Stimulated activated CD4-positive, alpha-beta T cell treated with anti-CD3 and anti-CD28 coated beads, TNF-alpha, amount 100 ng/mL, for 4 hours (primary cell): Measurements from ENCODE around the gene CENPL.
A peak's percentile ranks its signal among the peaks of the same experiment; 100 is the strongest.
"Not testable (repeated sequence)": the region's sequence is repeated elsewhere in the genome, so short reads cannot be mapped to it uniquely, and the experiment has no call there.

Experiments
- DNase-seq, 3 experiments: peaks; one replicate each; pipeline ENCODE4 v3.0.0-alpha.2; 2020; ENCODE audit warnings: low read depth in 3 of 3

Gene CENPL, protein sequence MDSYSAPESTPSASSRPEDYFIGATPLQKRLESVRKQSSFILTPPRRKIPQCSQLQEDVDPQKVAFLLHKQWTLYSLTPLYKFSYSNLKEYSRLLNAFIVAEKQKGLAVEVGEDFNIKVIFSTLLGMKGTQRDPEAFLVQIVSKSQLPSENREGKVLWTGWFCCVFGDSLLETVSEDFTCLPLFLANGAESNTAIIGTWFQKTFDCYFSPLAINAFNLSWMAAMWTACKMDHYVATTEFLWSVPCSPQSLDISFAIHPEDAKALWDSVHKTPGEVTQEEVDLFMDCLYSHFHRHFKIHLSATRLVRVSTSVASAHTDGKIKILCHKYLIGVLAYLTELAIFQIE

DNA sequence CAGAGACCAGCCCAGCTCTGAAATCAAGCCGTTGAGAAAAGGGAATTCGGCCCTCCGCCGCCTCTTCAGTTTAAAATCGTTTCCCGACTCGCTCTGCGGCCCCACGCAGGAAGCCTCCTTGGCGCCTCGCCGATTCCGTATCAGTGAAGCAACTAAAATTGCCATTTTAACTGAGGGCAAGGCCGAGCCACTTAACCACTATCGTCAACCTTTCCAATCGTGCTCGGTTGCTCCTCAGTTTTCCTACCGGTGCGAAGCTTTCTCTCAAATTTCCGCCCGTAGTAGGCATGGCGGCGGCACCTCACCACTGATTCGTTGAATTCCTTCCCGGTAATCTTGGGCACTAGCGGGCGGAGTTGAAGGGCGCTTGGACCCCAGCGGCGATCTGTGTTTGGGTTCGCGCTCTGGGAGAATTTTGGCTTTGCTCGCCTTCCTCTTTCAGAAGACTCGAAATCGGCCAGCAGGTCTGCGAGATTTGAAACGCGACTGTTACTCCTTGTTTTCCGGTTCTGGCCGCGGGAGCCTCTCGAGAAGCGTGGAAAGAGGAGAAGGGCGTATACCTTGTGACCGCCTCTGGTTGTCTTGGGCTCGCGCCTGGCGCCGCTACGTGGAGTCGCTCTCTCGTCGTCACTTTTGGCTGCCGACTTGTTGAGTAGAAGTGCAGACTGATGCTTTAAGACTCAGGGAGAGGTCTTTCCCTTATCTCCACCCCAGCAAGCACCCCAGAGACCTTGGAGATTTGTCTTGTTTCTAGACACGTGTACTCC lies at the start of gene CENPL, which contains the start of gene DARS2:
Gene CENPL (minus strand): TSS at position 569 of the 767 bp plus-strand sequence. CDS start 13,584 bp downstream, outside the sequence.
Gene DARS2 (plus strand): TSS at position 359 of the 767 bp plus-strand sequence. CDS start 557 bp downstream, outside the sequence.
- peak; percentile 68 to 81 (median 79) for DNase-seq

DNA sequence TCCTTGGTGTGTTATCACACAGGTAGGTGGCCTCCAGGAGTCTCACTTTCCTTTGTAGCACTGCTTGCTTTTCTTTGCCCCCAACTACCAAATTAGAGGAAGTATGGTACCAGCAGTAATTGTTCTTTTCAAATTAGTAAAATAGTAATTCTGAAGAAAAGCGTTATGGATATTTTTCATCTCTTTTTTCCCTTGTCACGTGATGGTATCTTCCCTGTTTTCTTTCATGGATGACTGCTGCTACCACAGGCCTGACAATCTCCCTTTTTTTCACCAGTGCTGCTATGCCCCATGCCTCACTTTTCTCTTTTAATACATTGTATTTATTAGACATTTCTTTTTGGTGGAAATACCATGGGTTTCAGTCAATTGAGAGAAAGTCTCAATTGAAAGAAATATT lies 46.8 kb upstream of the CENPL start:
- DNase-seq, result no peak

DNA sequence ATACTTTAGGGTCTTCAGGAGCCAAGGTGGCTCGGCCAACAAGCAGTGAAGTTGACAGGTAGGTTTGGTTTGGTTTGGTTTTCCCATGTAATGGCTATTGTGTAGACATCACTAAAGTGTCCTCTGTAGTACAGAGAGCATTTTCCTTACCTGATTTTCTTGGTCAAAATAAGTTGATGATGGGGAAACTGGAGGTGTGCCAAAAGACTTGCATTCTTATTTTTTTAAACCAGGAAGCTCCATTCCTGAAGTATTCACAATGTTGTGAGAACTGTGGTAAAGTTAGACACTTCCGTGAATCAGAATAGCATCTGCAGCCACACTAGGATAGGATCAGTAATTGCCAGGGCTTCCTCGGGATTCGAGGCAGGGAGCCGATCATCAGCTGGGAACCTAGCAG lies 46.4 kb upstream of the CENPL start:
- no peak for DNase-seq

DNA sequence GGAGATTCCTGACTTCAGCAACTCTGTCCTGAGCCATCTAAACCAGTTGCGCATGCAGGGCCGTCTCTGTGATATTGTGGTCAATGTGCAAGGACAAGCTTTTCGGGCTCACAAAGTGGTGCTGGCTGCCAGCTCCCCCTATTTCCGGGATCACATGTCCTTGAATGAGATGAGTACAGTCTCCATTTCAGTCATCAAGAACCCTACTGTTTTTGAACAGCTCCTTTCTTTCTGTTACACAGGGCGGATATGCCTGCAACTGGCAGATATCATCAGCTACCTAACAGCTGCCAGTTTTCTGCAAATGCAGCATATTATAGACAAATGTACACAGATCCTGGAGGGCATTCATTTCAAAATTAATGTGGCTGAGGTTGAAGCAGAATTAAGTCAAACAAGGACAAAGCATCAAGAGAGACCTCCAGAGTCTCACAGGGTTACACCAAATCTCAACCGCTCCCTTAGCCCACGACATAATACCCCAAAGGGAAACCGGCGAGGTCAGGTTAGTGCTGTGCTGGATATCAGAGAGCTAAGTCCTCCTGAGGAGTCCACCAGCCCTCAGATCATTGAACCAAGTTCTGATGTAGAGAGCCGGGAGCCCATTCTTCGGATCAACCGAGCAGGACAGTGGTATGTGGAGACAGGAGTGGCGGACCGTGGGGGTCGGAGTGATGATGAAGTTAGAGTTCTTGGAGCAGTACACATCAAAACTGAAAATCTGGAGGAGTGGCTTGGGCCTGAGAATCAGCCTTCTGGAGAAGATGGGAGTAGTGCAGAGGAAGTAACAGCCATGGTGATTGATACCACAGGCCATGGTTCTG lies 45.8 kb upstream of the CENPL start:
- no peak for DNase-seq

DNA sequence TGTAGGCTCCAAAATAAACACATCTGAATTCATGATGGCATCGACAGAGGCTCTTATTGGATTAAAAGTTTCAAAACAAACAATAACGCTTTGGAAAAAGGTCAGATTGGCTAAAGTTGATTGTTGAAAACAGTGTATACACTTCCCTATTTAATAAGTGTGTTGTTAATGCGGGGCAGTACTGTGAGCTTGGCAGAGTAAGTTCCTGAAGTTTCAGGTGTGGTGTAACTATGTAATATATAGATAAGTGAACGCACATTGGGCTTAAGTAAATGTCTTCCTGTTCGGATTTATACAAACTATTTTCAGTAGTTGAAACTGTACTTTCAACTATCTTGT lies 44.3 kb upstream of the CENPL start:
- no peak for DNase-seq

DNA sequence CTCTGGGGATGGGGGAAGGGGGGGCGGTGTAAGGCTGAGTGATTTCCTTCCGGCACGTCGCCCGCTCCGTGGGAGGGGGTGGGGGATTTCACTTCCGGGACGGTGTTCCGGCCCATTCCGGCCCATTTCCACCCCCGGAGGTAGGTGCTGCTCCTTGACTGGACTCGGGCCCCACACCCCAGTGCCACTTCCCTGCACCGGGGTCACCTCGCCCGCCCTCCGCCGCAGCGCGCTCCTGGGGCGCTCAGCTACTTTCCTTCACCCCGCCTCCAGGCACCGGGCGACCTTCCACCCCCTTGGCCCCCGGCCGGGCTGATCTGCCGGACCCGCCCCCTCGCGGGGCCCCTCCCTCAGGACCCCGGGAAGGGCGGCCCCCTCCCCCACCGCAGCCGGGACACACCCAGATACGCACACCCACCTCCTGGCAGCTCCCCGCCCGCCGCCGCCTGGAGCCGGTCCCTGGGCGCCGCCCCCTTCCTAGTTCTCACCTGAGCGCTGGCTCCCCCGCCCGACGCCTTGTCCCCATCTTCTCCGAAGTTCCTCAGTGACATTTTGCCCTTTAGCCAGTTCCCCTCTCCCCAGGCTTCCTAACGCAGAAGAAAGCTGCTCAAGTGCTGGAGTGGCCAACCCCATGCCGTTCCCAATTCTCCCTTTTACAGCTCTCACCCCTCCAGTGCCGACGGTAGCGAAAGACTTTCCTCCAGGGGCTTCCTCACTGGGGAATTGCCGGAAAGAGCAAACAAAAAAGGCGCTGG lies 43.8 kb upstream of the CENPL start, which contains the start of gene ZBTB37:
Gene ZBTB37 (plus strand): TSS at position 115 of the 755 bp plus-strand sequence. CDS start 1,846 bp downstream, outside the sequence.
- peak; percentile 88 to 91 (median 88) for DNase-seq

DNA sequence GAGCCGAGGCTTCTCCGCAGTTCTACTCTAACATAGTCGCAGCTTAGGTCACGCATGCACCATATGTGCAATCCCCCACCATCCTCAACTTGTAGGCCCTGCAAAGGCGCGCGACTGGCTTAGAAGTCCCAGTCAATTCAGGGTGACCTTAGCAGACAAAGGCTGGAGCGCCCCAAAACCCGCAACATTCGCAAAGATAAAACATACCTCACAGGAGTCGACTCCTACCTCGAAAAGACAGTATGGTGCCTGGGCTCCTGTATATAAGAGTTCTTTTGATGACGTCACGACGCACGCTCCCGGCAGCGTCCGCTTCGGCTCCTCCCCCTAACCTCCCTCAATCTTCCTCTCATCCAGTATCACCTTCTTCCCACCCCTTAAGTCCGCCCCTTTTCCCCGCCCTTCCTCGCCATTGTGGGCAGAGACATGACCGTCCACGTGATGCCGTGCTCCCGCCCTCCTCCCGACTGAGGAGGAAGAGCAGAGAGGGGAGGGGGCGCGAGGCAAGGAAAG lies 43.1 kb upstream of the CENPL start, which contains the start of gene GAS5:
Gene GAS5 (minus strand): TSS at position 237 of the 513 bp plus-strand sequence.
- DNase-seq, result peak; percentile 98 to 100 (median 99)

DNA sequence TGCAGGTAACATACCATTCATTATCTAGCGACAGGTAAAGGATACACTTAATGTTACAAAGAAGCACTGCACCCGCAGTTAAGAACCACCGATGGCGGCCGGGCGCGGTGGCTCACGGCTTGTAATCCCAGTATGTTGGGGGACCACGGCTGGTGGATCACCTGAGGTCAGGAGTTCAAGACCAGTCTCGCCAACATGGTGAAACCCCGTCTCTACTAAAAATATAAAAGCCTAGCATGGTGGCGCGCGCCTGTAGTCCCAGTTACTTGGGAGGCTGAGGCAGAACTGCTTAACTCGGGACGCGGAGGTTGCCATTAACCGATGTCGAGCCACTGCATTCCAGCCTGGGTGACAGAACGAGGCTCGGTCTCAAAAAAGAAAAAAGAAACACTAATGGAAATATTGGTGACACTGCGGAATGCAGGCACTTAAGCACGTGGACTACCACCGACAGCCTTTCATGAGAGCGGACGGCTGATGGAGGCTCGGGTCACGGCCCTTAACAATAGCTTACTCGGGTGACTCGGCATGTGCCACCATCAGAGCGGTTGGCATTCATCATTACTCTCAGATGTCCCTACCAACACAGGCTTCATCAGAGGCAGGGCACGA lies 42.6 kb upstream of the CENPL start:
- DNase-seq, result peak in 2 of 3 experiments; percentile 30 to 59

DNA sequence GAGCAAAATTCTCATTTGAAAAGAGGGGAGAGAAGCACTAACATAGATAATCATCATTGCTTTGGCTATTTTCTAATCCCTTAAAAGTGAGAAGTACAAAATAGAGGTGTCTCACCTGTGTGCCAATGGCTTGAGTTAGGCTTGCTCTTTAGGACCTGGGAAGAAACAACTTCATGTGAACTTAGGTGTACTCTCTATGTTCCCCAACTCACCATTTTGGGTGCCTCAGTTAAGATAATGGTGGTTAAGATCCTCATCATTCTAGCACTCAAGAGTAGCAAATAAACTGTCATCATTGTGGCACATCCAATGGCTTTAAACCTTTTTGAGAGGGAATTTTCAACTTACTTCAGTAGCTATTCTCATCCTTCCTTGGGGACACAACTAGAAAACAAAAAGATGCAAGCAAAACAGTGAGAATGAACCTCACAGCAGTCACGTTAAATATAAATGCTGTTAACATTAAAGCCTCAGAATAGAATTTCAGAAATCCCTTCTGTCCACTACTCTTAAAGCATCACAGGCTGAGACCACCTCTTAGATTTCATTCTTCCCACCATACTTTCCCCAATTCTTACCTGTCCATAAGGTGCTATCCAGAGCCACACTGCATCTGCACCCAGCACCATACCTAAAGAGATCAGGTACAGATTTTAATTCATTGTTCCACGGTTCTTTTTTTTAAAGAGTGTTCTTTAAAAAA lies 41.9 kb upstream of the CENPL start:
- no peak for DNase-seq

DNA sequence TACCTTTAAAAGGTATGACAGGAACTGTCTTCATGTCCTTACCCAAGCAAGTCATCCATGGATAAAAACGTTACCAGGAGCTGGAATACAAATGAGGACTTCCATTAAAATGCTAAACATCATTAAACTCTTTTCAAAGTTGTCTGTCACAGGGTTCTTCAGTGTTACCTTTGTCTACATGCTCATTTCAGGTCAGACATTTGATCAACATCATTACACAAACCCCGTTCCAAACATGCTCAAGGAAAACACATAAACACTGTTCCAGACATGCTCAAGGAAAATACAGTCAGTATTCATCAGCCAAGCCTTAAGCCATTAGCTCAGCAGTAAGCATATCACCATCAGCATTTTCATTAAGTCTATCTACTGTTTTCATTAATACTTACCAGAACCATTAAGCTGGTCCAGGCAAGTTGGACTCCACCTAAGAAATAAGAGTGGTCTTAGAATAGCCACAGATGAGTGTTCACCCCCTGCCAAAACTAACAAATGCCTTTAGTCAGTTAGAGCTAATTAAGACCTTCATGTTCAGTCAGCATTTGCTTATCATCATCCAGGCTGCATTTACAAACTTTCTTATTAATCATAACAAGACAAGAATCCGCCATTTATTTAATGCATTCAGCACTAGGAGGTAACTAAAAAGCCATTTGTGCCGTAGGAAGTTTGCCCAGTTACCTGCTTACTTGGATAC lies 40.9 kb upstream of the CENPL start:
- DNase-seq, result no peak

DNA sequence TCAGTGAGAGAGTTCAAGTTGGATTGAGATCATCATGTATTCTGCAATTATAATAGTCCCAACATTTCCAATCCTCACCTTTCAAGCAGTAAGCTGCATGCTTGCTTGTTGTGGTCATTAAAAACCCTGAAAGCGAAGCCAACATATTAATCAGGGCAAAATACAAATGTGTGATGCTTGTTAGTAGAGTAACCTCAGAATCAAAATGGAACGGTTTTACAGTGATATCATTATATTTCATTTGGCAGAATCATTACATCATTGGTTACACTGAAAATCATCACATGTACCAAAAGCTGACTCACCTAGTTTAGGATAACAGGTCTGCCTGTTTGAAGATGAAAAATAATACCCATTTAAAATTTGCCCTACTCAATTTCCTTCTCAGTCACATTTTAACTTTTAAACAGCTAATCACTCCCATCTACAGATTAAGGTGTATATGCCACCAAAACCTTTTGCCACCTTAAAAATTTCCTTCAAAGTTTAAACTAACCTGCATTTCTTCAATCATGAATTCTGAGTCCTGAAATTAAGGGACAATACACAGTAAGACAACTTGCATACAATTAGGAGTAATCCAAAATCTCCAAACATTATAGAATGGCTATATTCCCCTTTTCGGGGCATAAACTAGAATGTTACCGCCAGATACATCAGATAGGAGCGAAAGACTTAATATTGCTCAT lies 39.6 kb upstream of the CENPL start:
- DNase-seq, result no peak

DNA sequence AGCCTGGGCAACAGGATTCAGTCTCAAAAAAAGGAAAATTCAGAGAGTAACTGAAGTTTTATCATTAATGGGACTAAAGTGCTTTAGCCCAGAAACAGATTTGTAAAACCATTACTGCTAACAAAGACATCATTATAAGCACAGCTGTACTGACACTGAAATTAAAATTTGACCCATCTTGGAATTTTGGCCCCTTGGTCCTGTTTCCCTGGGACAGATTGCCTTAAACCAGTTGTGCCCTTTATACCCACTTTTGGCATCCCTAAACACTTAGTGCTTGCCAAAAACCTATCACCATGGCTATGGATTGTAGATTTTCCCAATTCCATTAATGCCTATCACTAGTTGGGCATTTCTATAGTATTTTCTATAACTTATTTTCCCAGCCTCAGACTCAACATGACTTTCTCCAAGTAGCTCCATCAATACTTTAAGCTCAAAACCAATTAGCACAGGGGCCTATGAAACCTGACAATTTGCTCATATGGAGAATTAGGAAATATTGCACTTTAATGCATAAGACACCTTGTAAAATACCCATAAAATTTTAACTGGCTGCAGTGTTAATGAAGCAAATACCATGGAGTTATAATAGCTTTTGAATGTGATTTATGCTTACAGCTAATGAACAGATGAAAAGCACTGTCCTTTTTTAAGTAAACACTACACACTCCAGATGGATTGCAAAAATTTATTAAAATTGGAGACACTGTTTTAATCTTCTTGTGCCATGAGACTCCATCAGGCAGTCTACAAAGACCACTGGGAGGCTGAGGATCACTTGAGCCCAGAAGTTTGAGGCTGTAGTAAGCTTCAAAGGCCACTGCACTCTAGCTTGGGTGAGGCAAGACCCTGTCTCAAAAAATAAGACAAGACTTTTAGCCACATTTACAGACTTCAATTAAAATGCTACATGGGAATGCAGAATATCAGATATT lies 38.8 kb upstream of the CENPL start:
- no peak for DNase-seq

DNA sequence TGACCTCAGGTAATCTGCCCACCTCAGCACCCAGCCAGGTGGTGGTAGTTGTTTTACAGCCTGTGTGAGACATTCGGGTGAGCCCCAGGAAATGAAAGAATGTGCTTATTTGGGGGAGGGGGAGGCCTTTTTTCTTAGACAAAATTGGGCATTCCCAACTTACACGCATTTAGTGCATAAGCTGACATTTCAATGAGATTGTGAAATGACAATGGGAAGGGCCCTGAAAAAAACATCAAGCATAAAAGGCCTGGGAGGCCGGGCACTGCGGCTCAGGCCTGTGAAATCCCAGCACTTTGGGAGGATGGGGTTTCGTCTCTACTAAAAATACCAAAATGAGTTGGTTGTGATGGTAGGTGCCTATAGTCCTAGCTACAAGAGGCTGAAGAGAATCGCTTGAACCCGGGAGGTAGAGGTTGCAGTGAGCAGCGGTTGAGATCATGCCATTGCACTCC lies 38.1 kb upstream of the CENPL start:
- DNase-seq, result no peak

DNA sequence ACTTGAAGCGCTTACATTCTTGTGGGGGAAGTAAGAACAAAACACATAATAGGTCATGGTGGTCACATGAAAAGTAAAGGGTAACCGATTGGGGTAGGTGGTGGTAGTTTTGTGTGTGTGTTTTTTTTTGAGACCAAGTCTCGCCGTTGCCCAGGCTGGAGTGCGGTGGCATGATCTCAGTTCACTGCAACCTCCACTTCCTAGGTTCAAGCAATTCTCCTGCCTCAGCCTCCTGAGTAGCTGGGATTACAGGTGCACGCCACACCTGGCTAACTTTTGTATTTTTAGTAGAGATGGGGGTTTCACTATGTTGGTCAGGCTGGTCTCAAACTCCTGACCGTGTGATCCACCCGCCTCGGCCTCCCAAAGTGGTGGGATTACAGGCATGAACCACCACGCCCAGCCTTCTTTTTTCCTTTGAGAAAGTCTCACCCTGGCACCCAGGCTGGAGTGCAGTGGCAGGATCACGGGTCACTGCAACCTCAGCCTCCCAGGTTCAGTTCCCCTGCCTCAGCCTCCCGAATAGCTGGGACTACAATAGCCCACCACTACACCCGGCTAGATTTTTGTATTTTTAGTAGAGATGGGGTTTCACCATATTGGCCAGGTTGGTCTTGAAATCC lies 37.6 kb upstream of the CENPL start:
- DNase-seq, result not testable (repeated sequence)

DNA sequence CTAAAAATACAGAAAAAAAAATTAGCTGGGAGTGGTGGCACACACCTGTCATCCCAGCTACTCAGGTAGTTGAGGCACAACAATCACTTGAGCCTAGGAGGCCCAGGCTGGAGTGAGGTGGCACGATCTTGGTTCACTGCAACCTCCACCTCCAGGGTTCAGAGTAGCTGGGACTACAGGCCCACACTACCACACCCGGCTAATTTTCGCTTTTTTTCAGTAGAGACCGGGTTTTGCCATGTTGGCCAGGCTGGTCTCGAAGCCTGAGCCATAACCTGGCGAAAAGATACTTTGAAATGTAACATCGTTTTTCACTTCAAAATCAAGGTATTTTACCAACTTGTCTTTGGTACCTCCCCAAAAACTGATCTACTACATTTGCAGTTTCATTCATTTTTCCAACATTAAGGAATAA lies 37.1 kb upstream of the CENPL start:
- no peak for DNase-seq

DNA sequence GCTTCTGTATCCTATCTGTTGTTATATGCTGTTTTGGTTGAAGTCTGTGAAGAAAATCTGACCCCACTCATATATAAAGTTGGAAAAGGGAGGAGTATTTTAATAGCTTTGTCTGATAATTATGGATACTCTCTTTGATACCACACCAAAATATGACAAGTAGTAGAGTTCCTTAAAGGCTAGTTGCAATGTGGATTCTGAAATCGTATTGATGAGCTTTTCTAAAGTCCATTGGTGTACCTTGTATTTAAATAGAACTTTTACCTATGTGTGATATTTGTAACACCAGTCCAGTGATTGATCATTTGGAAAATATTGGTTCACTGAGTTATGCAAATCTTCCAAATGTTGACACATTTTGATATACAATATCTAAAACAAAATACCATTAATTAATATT lies 35.4 kb upstream of the CENPL start:
- no peak for DNase-seq

DNA sequence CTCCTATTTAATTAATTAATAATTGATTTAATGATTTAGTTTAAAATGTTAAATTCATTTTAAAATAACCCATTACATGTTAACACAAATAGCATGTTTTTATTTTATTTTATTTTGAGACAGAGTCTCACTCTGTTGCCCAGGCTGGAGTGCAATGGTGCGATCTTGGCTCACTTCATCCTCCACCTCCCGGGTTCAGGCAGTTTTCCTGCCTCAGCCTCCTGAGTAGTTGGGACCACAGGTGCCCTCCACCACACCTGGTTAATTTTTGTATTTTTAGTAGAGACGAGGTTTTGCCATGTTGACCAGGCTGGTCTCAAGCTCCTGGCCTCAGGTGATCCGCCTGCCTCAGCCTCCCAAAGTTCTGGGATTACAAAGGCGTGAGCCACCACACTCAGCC lies 34.9 kb upstream of the CENPL start:
- not testable (repeated sequence) for DNase-seq
